ENCODE results near the gene PPFIBP2.

PPFIBP2 gene

DNA sequence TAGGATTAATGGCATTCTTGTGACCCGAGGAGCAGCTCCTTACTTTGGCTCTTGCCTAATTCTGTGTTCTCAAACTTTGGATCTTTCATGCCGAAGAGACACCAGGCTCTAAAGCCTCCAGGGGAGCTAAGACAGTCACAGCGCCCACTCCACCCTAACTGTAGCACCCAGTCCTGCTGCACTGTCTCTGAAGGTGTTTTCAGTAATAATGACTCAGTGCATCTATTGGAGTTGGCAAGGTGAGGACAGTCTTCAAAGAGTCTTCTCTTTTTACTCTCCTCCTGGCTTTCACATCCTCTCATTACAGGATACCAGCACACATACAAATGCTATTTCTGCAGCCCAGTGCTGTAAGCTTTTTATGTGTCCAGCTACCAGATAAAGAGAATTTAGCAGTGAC is 69.4 kb downstream of the PPFIBP2 start:
- no peaks in the 10 kb centered on the region for H3K9me3 ChIP-seq (ENCODE audit: low read length)
- no peak overlapping the region for H3K27ac ChIP-seq (ENCODE audit: low read depth, low read length, poor library complexity, severe bottlenecking)
- no peak overlapping the region for H2AFZ ChIP-seq (ENCODE audit: low read length)
- H3K79me2 ChIP-seq (ENCODE audit: insufficient read depth, low read length) = no peaks in the 10 kb centered on the region
- no peaks in the 10 kb centered on the region for H3K4me1 ChIP-seq (ENCODE audit: insufficient read depth, low read length, severe bottlenecking)
- no peak overlapping the region for H3K4me3 ChIP-seq (ENCODE audit: low read depth, low read length, poor library complexity, severe bottlenecking)
- no peaks in the 10 kb centered on the region for H3K36me3 ChIP-seq (ENCODE audit: insufficient read depth, low read length)
- H4K20me1 ChIP-seq (ENCODE audit: insufficient read depth, low read length) = no peaks in the 10 kb centered on the region; the same call in 1 of the 2 replicates
- H3K9ac ChIP-seq (ENCODE audit: low read length) = no peak overlapping the region
- no peaks in the 10 kb centered on the region for H3K27me3 ChIP-seq (ENCODE audit: insufficient read depth, low read length)
- no peaks in the 10 kb centered on the region for H3F3A ChIP-seq (ENCODE audit: insufficient read depth, low read length)
- no peak for TF ChIP-seq EZH2 (IDR thresholded peaks at IDR 0.05; ENCODE audit: borderline replicate concordance, low read length)
- TF ChIP-seq, protein P1, sequence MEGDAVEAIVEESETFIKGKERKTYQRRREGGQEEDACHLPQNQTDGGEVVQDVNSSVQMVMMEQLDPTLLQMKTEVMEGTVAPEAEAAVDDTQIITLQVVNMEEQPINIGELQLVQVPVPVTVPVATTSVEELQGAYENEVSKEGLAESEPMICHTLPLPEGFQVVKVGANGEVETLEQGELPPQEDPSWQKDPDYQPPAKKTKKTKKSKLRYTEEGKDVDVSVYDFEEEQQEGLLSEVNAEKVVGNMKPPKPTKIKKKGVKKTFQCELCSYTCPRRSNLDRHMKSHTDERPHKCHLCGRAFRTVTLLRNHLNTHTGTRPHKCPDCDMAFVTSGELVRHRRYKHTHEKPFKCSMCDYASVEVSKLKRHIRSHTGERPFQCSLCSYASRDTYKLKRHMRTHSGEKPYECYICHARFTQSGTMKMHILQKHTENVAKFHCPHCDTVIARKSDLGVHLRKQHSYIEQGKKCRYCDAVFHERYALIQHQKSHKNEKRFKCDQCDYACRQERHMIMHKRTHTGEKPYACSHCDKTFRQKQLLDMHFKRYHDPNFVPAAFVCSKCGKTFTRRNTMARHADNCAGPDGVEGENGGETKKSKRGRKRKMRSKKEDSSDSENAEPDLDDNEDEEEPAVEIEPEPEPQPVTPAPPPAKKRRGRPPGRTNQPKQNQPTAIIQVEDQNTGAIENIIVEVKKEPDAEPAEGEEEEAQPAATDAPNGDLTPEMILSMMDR (IDR thresholded peaks at IDR 0.05; ENCODE audit: low read length) = no peak
- no peaks in the 10 kb centered on the region for H3K9me2 ChIP-seq (ENCODE audit: low read depth, low read length)
- no peak overlapping the region for H3K4me2 ChIP-seq (ENCODE audit: low read length)

DNA sequence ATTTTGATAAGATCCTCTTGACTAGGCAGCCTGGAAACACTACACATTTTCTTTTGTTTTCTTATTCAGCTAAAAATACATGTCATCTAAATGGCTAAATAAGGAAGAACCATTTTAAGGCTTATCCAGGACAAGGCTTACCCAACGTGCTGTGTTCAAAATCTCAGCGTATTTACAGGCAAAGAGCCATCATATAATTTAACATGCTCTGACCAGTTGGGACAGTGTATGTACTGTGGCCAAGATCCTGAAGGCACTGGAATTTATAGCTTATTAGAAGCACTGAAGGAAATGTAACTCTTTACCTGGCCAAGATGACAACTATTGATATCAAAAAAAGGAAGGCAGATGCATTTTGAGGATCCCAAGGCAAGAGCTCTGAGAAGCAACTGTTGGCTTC is 71.1 kb downstream of the PPFIBP2 start:
- H2AFZ ChIP-seq (ENCODE audit: low read length) = no peak overlapping the region
- no peaks in the 10 kb centered on the region for H3K27me3 ChIP-seq (ENCODE audit: insufficient read depth, low read length)
- no peaks in the 10 kb centered on the region for H3K9me2 ChIP-seq (ENCODE audit: low read depth, low read length)
- no peaks in the 10 kb centered on the region for H3K4me1 ChIP-seq (ENCODE audit: insufficient read depth, low read length, severe bottlenecking)
- no peak overlapping the region for H3K4me2 ChIP-seq (ENCODE audit: low read length)
- H3K79me2 ChIP-seq (ENCODE audit: insufficient read depth, low read length) = no peaks in the 10 kb centered on the region
- H3K27ac ChIP-seq (ENCODE audit: low read depth, low read length, poor library complexity, severe bottlenecking) = no peak overlapping the region
- no peak overlapping the region for H3K4me3 ChIP-seq (ENCODE audit: low read depth, low read length, poor library complexity, severe bottlenecking)
- no peaks in the 10 kb centered on the region for H3K36me3 ChIP-seq (ENCODE audit: insufficient read depth, low read length)
- H3K9ac ChIP-seq (ENCODE audit: low read length) = no peak overlapping the region
- TF ChIP-seq EZH2 (IDR thresholded peaks at IDR 0.05; ENCODE audit: borderline replicate concordance, low read length) = no peak
- H3F3A ChIP-seq (ENCODE audit: insufficient read depth, low read length) = no peaks in the 10 kb centered on the region
- no peaks in the 10 kb centered on the region for H3K9me3 ChIP-seq (ENCODE audit: low read length)
- no peaks in the 10 kb centered on the region for H4K20me1 ChIP-seq (ENCODE audit: insufficient read depth, low read length)

DNA sequence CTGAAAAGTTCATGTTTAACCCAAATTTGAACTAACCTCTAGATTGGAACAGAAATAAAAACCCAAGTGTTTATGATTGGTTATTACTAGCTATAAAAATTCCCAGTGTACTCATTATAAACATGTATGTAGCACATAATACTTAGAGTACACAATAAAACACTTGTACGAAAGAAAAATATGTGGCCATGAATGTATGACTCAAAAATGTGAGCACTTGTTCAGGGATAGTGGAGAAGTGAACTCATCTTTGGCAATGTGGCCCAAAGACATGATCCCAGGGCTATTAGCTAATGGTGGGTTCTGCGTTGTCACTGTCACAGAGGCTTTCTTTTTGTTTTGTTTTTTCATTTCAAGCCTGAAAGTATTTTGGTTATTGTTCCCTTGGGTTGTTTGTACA is 72.0 kb downstream of the PPFIBP2 start:
- Histone ChIP-seq H3K4me1 (ENCODE audit: insufficient read depth, low read length, severe bottlenecking) (no peaks in the 10 kb centered on the region), H3K4me3 (ENCODE audit: low read depth, low read length, poor library complexity, severe bottlenecking) (no peak overlapping the region), H3K36me3 (ENCODE audit: insufficient read depth, low read length) (no peaks in the 10 kb centered on the region), H3K9me3 (ENCODE audit: low read length) (no peaks in the 10 kb centered on the region), H3K4me2 (ENCODE audit: low read length) (no peak overlapping the region), H3K9me2 (ENCODE audit: low read depth, low read length) (no peaks in the 10 kb centered on the region), H3K27me3 (ENCODE audit: insufficient read depth, low read length) (no peaks in the 10 kb centered on the region), H4K20me1 (ENCODE audit: insufficient read depth, low read length) (no peaks in the 10 kb centered on the region), H2AFZ (ENCODE audit: low read length) (no peak overlapping the region), H3K27ac (ENCODE audit: low read depth, low read length, poor library complexity, severe bottlenecking) (no peak overlapping the region), H3F3A (ENCODE audit: insufficient read depth, low read length) (no peaks in the 10 kb centered on the region), H3K9ac (ENCODE audit: low read length) (no peak overlapping the region), H3K79me2 (ENCODE audit: insufficient read depth, low read length) (no peaks in the 10 kb centered on the region)
- no peak for TF ChIP-seq EZH2 (IDR thresholded peaks at IDR 0.05; ENCODE audit: borderline replicate concordance, low read length)
- TF ChIP-seq, protein P1 (IDR thresholded peaks at IDR 0.05; ENCODE audit: low read length) = no peak

- H2AFZ ChIP-seq (ENCODE audit: low read length) = no peak overlapping the region
- H3K4me1 ChIP-seq (ENCODE audit: insufficient read depth, low read length, severe bottlenecking) = no peaks in the 10 kb centered on the region
- no peak overlapping the region for H3K4me2 ChIP-seq (ENCODE audit: low read length)
- H3K9me2 ChIP-seq (ENCODE audit: low read depth, low read length) = no peaks in the 10 kb centered on the region
- H3K9ac ChIP-seq (ENCODE audit: low read length) = no peak overlapping the region
- no peak overlapping the region for H3K27ac ChIP-seq (ENCODE audit: low read depth, low read length, poor library complexity, severe bottlenecking)
- no peak overlapping the region for H3K4me3 ChIP-seq (ENCODE audit: low read depth, low read length, poor library complexity, severe bottlenecking)
- TF ChIP-seq, protein P1 (IDR thresholded peaks at IDR 0.05; ENCODE audit: low read length) = no peak
- TF ChIP-seq EZH2 (IDR thresholded peaks at IDR 0.05; ENCODE audit: borderline replicate concordance, low read length) = no peak
- H4K20me1 ChIP-seq (ENCODE audit: insufficient read depth, low read length) = no peaks in the 10 kb centered on the region
- H3F3A ChIP-seq (ENCODE audit: insufficient read depth, low read length) = no peaks in the 10 kb centered on the region
- no peaks in the 10 kb centered on the region for H3K9me3 ChIP-seq (ENCODE audit: low read length)
- H3K79me2 ChIP-seq (ENCODE audit: insufficient read depth, low read length) = no peaks in the 10 kb centered on the region
- H3K36me3 ChIP-seq (ENCODE audit: insufficient read depth, low read length) = no peaks in the 10 kb centered on the region
- no peaks in the 10 kb centered on the region for H3K27me3 ChIP-seq (ENCODE audit: insufficient read depth, low read length)
Measured at GRCh38 chr11:7586376-7586775, 72.6 kb downstream of the PPFIBP2 start.
